GM23338 (cell line): ENCODE results near the gene CRYM. TPM values are rescaled to one million over a fixed set of nuclear protein-coding genes. Genes with fewer than 3 reads are reported as not detected.

ENCODE experiments used
- ATAC-seq: fragments of 200-7000 bp; cut with Tn5 transposase; 3 replicates; pipeline ENCODE4 v1.9.1; 2020
- DNase-seq: peaks from one replicate; pipeline ENCODE4 v3.0.0-alpha.2; 2015; ENCODE audit warnings: low spot score
- H2AFZ ChIP-seq: fragments of 200-600 bp; sonication (generic); 2 replicates; pipeline ENCODE4 v1.8.0; 2016; ENCODE audit warnings: antibody characterized with exemption, mild to moderate bottlenecking, moderate library complexity
- H3F3A ChIP-seq: fragments of 200-600 bp; sonication (generic); replicated peaks from 2 replicates; pipeline ENCODE4 v1.8.0; 2017; ENCODE audit warnings: antibody characterized with exemption, mixed run types, low read depth
- H3K27ac ChIP-seq: fragments of 200-600 bp; sonication (generic); 2 replicates; pipeline ENCODE4 v1.6.1; 2016; ENCODE audit warnings: low read depth
- H3K27me3 ChIP-seq: fragments of 200-600 bp; sonication (generic); 2 replicates; pipeline ENCODE4 v1.8.0; 2016; ENCODE audit warnings: mild to moderate bottlenecking, mixed run types, moderate library complexity; ENCODE audit not compliant: insufficient read depth
- H3K36me3 ChIP-seq: fragments of 200-600 bp; sonication (generic); 2 replicates; pipeline ENCODE4 v1.8.0; 2016; ENCODE audit warnings: mild to moderate bottlenecking; ENCODE audit not compliant: insufficient read depth
- H3K4me1 ChIP-seq: fragments of 200-600 bp; sonication (generic); 2 replicates; pipeline ENCODE4 v1.8.0; 2016; ENCODE audit warnings: mild to moderate bottlenecking, moderate library complexity; ENCODE audit not compliant: insufficient read depth
- H3K4me2 ChIP-seq: fragments of 200-600 bp; sonication (generic); 2 replicates; pipeline ENCODE4 v1.7.1; 2017; ENCODE audit warnings: mixed run types
- H3K4me3 ChIP-seq: fragments of 200-600 bp; sonication (generic); 2 replicates; pipeline ENCODE4 v1.6.1; 2016; ENCODE audit warnings: mixed run types
- H3K79me2 ChIP-seq: fragments of 200-600 bp; sonication (generic); replicated peaks from 2 replicates; pipeline ENCODE4 v1.8.0; 2017; ENCODE audit warnings: mild to moderate bottlenecking; ENCODE audit not compliant: insufficient read depth
- H3K9me2 ChIP-seq: fragments of 200-600 bp; sonication (generic); 2 replicates; pipeline ENCODE4 v1.8.0; 2017; ENCODE audit not compliant: insufficient read depth
- H4K20me1 ChIP-seq: fragments of 200-600 bp; sonication (generic); replicated peaks from 2 replicates; pipeline ENCODE4 v1.8.0; 2017; ENCODE audit warnings: mild to moderate bottlenecking; ENCODE audit not compliant: insufficient read depth
- H3K27ac Mint-ChIP-seq: 2 replicates; pipeline ENCODE4 v1.8.0; 2020; ENCODE audit warnings: inconsistent platforms, mild to moderate bottlenecking, moderate library complexity, mixed read lengths
- H3K27me3 Mint-ChIP-seq: 3 replicates; pipeline ENCODE4 v1.8.0; 2022; ENCODE audit warnings: low read depth, mild to moderate bottlenecking, moderate library complexity, mixed read lengths, inconsistent platforms; ENCODE audit not compliant: insufficient read depth, poor library complexity
- H3K36me3 Mint-ChIP-seq: 3 replicates; pipeline ENCODE4 v1.8.0; 2021; ENCODE audit warnings: low read depth, mild to moderate bottlenecking, inconsistent platforms, moderate library complexity, mixed read lengths
- H3K4me1 Mint-ChIP-seq: 3 replicates; pipeline ENCODE4 v1.8.0; 2020; ENCODE audit warnings: mild to moderate bottlenecking, inconsistent platforms, mixed read lengths
- H3K4me3 Mint-ChIP-seq: 3 replicates; pipeline ENCODE4 v1.8.0; 2021; ENCODE audit warnings: moderate library complexity, mild to moderate bottlenecking, inconsistent platforms, mixed read lengths
- H3K9me3 Mint-ChIP-seq: 3 replicates; pipeline ENCODE4 v1.8.0; 2020; ENCODE audit warnings: moderate library complexity, mild to moderate bottlenecking, inconsistent platforms, mixed read lengths
- CREB1 ChIP-seq: fragments of 250-450 bp; sonication (Bioruptor Pico); IDR thresholded peaks from 2 replicates; pipeline ENCODE4 v1.5.0; 2020; ENCODE audit warnings: low read depth, mild to moderate bottlenecking, moderate library complexity
- ETS1 ChIP-seq: IDR thresholded peaks from 2 replicates; pipeline ENCODE4 v1.6.1; 2016; ENCODE audit warnings: antibody characterized with exemption
- EZH2 ChIP-seq: fragments of 200-600 bp; sonication (generic); IDR thresholded peaks from one replicate; pipeline ENCODE4 v1.8.0; 2017; ENCODE audit warnings: antibody characterized with exemption, mild to moderate bottlenecking, low read depth; ENCODE audit not compliant: unreplicated experiment
- JUNB ChIP-seq: IDR thresholded peaks from one replicate; pipeline ENCODE4 v1.6.1; 2016; ENCODE audit warnings: antibody characterized with exemption; ENCODE audit not compliant: unreplicated experiment
- NANOG ChIP-seq: IDR thresholded peaks from 2 replicates; pipeline ENCODE4 v1.6.1; 2016; ENCODE audit warnings: antibody characterized with exemption, borderline replicate concordance
- POLR2AphosphoS5 ChIP-seq: IDR thresholded peaks from 2 replicates; pipeline ENCODE4 v1.6.1; 2016; ENCODE audit warnings: antibody characterized with exemption, low read depth
- ZNF331 ChIP-seq: fragments of 250-450 bp; sonication (Bioruptor Pico); IDR thresholded peaks from 2 replicates; pipeline ENCODE4 v1.5.0; 2020; ENCODE audit warnings: low read depth, mild to moderate bottlenecking, moderate library complexity
- polyA plus RNA-seq: library from polyadenylated mRNA; unstranded; fragments of >200 nt; fragmentation: Nextera tagmentation; extraction: Ambion mirVana; gene quantifications from 2 replicates; pipeline ENCODE4 v1.2.1, GENCODE V29; 2016
- total RNA-seq: library from RNA; depleted of rRNA; stranded (reverse); fragments of >200 nt; shearing (Covaris generic); gene quantifications from 2 replicates; pipeline ENCODE4 v1.2.3, GENCODE V29; 2014
- TF ChIP-seq, protein P1 (sequence below): fragments of 250-450 bp; sonication (Bioruptor Pico); IDR thresholded peaks from 2 replicates; pipeline ENCODE4 v1.5.0; 2020; ENCODE audit warnings: mild to moderate bottlenecking, moderate library complexity

Gene CRYM
- total and polyA plus RNA-seq, 2 experiments from 2014 or later = 15.2 to 18.0 TPM

DNA sequence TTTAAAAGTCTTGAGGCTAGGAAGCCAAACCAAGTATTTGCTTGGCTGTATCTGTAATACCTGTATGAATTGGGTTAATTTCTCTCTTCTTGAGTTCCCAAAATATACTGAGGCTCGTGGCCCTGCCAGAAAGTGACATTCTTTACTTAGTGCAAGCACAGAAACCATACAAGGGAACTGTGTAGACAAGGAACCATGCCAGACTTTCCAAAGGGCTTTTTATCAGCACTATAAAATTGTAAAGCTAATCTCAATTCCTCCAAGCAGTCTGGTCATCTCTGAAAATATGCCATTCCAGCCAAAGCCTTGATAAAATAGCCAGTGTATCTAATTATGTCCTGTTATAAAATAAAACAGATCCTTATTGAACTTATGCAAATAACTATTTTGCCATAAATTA, 7.2 kb upstream of the CRYM start:
- H3K27ac ChIP-seq = no peak overlapping the region
- Mint-ChIP-seq H3K4me3 (no peak overlapping the region), H3K4me1 (peaks cover 10% of the 10 kb centered on the region), H3K9me3 (peaks cover 13% of the 10 kb centered on the region; the same call in 2 of the 3 replicates), H3K27ac (no peak overlapping the region), H3K27me3 (peaks cover 6% of the 10 kb centered on the region), H3K36me3 (peaks cover 5% of the 10 kb centered on the region; the same call in 1 of the 3 replicates)
- DNase-seq (no peak), ATAC-seq (no peak)
- TF ChIP-seq, protein P1, sequence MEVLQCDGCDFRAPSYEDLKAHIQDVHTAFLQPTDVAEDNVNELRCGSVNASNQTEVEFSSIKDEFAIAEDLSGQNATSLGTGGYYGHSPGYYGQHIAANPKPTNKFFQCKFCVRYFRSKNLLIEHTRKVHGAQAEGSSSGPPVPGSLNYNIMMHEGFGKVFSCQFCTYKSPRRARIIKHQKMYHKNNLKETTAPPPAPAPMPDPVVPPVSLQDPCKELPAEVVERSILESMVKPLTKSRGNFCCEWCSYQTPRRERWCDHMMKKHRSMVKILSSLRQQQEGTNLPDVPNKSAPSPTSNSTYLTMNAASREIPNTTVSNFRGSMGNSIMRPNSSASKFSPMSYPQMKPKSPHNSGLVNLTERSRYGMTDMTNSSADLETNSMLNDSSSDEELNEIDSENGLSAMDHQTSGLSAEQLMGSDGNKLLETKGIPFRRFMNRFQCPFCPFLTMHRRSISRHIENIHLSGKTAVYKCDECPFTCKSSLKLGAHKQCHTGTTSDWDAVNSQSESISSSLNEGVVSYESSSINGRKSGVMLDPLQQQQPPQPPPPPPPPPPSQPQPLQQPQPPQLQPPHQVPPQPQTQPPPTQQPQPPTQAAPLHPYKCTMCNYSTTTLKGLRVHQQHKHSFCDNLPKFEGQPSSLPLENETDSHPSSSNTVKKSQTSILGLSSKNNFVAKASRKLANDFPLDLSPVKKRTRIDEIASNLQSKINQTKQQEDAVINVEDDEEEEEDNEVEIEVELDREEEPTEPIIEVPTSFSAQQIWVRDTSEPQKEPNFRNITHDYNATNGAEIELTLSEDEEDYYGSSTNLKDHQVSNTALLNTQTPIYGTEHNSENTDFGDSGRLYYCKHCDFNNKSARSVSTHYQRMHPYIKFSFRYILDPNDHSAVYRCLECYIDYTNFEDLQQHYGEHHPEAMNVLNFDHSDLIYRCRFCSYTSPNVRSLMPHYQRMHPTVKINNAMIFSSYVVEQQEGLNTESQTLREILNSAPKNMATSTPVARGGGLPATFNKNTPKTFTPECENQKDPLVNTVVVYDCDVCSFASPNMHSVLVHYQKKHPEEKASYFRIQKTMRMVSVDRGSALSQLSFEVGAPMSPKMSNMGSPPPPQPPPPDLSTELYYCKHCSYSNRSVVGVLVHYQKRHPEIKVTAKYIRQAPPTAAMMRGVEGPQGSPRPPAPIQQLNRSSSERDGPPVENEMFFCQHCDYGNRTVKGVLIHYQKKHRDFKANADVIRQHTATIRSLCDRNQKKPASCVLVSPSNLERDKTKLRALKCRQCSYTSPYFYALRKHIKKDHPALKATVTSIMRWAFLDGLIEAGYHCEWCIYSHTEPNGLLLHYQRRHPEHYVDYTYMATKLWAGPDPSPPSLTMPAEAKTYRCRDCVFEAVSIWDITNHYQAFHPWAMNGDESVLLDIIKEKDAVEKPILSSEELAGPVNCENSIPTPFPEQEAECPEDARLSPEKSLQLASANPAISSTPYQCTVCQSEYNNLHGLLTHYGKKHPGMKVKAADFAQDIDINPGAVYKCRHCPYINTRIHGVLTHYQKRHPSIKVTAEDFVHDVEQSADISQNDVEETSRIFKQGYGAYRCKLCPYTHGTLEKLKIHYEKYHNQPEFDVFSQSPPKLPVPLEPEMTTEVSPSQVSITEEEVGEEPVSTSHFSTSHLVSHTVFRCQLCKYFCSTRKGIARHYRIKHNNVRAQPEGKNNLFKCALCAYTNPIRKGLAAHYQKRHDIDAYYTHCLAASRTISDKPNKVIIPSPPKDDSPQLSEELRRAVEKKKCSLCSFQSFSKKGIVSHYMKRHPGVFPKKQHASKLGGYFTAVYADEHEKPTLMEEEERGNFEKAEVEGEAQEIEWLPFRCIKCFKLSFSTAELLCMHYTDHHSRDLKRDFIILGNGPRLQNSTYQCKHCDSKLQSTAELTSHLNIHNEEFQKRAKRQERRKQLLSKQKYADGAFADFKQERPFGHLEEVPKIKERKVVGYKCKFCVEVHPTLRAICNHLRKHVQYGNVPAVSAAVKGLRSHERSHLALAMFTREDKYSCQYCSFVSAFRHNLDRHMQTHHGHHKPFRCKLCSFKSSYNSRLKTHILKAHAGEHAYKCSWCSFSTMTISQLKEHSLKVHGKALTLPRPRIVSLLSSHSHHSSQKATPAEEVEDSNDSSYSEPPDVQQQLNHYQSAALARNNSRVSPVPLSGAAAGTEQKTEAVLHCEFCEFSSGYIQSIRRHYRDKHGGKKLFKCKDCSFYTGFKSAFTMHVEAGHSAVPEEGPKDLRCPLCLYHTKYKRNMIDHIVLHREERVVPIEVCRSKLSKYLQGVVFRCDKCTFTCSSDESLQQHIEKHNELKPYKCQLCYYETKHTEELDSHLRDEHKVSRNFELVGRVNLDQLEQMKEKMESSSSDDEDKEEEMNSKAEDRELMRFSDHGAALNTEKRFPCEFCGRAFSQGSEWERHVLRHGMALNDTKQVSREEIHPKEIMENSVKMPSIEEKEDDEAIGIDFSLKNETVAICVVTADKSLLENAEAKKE = no peak
- TF ChIP-seq NANOG (no peak), EZH2 (no peak), CREB1 (CRISPR knock-in tag) (no peak), POLR2AphosphoS5 (no peak), ZNF331 (CRISPR knock-in tag) (no peak), ETS1 (no peak), JUNB (no peak)
- H3K79me2 ChIP-seq = no peaks in the 10 kb centered on the region
- H4K20me1 ChIP-seq = no peaks in the 10 kb centered on the region
- H3K4me2 ChIP-seq = no peak overlapping the region
- no peaks in the 10 kb centered on the region for H3K9me2 ChIP-seq
- no peak overlapping the region for H2AFZ ChIP-seq
- no peaks in the 10 kb centered on the region for H3K36me3 ChIP-seq
- H3K4me3 ChIP-seq = no peak overlapping the region
- H3F3A ChIP-seq = no peaks in the 10 kb centered on the region
- 0 out of 2 replicates have a peak, but pooled peaks cover 5% of the 10 kb centered on the region for H3K27me3 ChIP-seq
- H3K4me1 ChIP-seq = peaks cover 5% of the 10 kb centered on the region; the same call in 1 of the 2 replicates
